Heart left ventricle (tissue), 13 donors: ENCODE measurements around the gene SNX3.

Source experiments
- CTCF ChIP-seq, 12 donors: fragments of 200-600 bp; sonication (generic) in 4 of 12; IDR thresholded peaks; one replicate each; pipeline versions ENCODE4 v1.5.0 to v1.8.0; 2018 to 2022; ENCODE audit warnings: antibody characterized with exemption in 12 of 12, mild to moderate bottlenecking in 5 of 12
- POLR2A ChIP-seq, 2 donors: fragments of 450-650 bp; IDR thresholded peaks; one replicate each; pipeline ENCODE4 v1.6.1; 2017; ENCODE audit warnings: antibody characterized with exemption in 2 of 2, mild to moderate bottlenecking in 2 of 2, moderate library complexity in 2 of 2
- donor health status: ischemic (EF 13 %, LVEDD 7.1; RV severe dilation, severe dysfunction).
- donor health status: DM: no; HTN: yes; CAD: no.
- donor health status: DM: no; HTN: no; CAD: no.
- donor health status: ischemic (EF 25% LVEDD 6.9; RV normal size, moderate dysfunction).
- donor health status: ischemic (EF 25% LVEDD 5.7; RV mildly dilated, moderate dysfunction).
- donor health status: ischemic (EF 35%, LVEDD 5.7; RV mildly dilated, moderate dysfunction).
- donor health status: nonischemic (EF 11% LVEDD 7.7; RV severe dilation, severe dysfunction).
- donor health status: DM: yes; HTN: yes; CAD: no.
- donor health status: PGD.
- donor health status: ischemic (EF 29% LVEDD 5.4; RV normal size, mild dysfunction).
- donor health status: nonischemic (EF 23%, LVEDD 6.1; RV moderate dilation, normal function).

- TF ChIP-seq POLR2A (IDR thresholded peaks at IDR 0.05) (no peak), CTCF (IDR thresholded peaks at IDR 0.05) (no peak)
These were observed 92.8 kb downstream of the SNX3 start for GRCh38 chr6:108168090-108168463.
